ENCODE data around the gene LRRC37A3. TPM values are rescaled to one million over a fixed set of nuclear protein-coding genes. Genes with fewer than 3 reads are reported as not detected.
"Not testable (repeated sequence)": the region's sequence is repeated elsewhere in the genome, so short reads cannot be mapped to it uniquely, and the experiment has no call there.

The LRRC37A3 gene
- polyA plus RNA-seq, 1 of the 3 experiments (the other 2 are of a cell fraction) = 10.4 TPM

- Histone ChIP-seq H2AFZ (ENCODE audit: low read depth) (no peak overlapping the region), H3K9ac (no peak overlapping the region), H3K27me3 (ENCODE audit: insufficient read depth) (no peaks in the 10 kb centered on the region), H3K4me2 (no peak overlapping the region), H3K4me3 (ENCODE audit: low read depth in 2 of 2, low read length in 1 of 2) (no peak overlapping the region), H3K9me3 (no peaks in the 10 kb centered on the region), H3K79me2 (ENCODE audit: insufficient read depth) (no peaks in the 10 kb centered on the region), H3K27ac (ENCODE audit: low read depth in 2 of 2, low read length in 1 of 2) (no peak overlapping the region), H3K4me1 (ENCODE audit: control insufficient read depth in 1 of 2, insufficient read depth in 2 of 2, low read depth in 1 of 2, low read length in 1 of 2) (no peaks in the 10 kb centered on the region; a peak in 1 of 4 replicates), H3K9me2 (no peaks in the 10 kb centered on the region), H3K36me3 (replicated peaks in 1 of 2; ENCODE audit: control insufficient read depth in 1 of 2, insufficient read depth in 2 of 2, low read length in 1 of 2) (peaks cover 0 to 2% of the 10 kb centered on the region in 2 experiments), H4K20me1 (ENCODE audit: insufficient read depth) (no peaks in the 10 kb centered on the region), H3F3A (replicated peaks; ENCODE audit: insufficient read depth) (no peaks in the 10 kb centered on the region)
- POLR2A ChIA-PET = no interaction called here
- TF ChIP-seq RXRA (IDR thresholded peaks at IDR 0.05; ENCODE audit: borderline replicate concordance, low read depth) (no peak), TCF12 (IDR thresholded peaks at IDR 0.05) (no peak), RCOR1 (IDR thresholded peaks at IDR 0.05; ENCODE audit: low read length) (no peak), ELF1 (IDR thresholded peaks at IDR 0.05) (no peak), MXI1 (IDR thresholded peaks at IDR 0.05; ENCODE audit: low read depth, low read length) (no peak), JUND (IDR thresholded peaks at IDR 0.05) (no peak), NFIC (IDR thresholded peaks at IDR 0.05; ENCODE audit: borderline replicate concordance) (no peak)
- DNase-seq = no peak
- CTCF ChIA-PET = interaction anchor here (1.0 to 4.3 kb wide), 7 partner anchors 8 to 261 kb away, joined by 3 to 29 read pairs (median 3); partner anchors contain the start of gene LRRC37A3
Measured at GRCh38 chr17:64938290-64938689, 19.0 kb upstream of the LRRC37A3 start.

GRCh38 chr17:64936117-64936516 lies 16.8 kb upstream of the LRRC37A3 start:
- no peak overlapping the region for H3K27ac ChIP-seq (ENCODE audit: low read depth in 2 of 2, low read length in 1 of 2)
- no peaks in the 10 kb centered on the region for H3F3A ChIP-seq (replicated peaks; ENCODE audit: insufficient read depth)
- no peak overlapping the region for H3K9ac ChIP-seq
- H3K36me3 ChIP-seq (replicated peaks in 1 of 2; ENCODE audit: control insufficient read depth in 1 of 2, insufficient read depth in 2 of 2, low read length in 1 of 2) = no peaks in the 10 kb centered on the region
- no peaks in the 10 kb centered on the region for H3K9me3 ChIP-seq
- TF ChIP-seq GABPA (IDR thresholded peaks at IDR 0.05; ENCODE audit: low read depth) (no peak), CTCF (IDR thresholded peaks at IDR 0.05) (no peak), JUND (IDR thresholded peaks at IDR 0.05) (no peak), USF1 (IDR thresholded peaks at IDR 0.05; ENCODE audit: borderline replicate concordance, low read depth) (no peak), RFX5 (IDR thresholded peaks at IDR 0.05; ENCODE audit: low read length) (no peak), SIN3A (IDR thresholded peaks at IDR 0.05; ENCODE audit: borderline replicate concordance, low read depth, low read length) (no peak), PBX3 (IDR thresholded peaks at IDR 0.05) (no peak), CHD2 (IDR thresholded peaks at IDR 0.05; ENCODE audit: low read length, partially characterized antibody) (no peak), FOXM1 (IDR thresholded peaks at IDR 0.05; ENCODE audit: low read depth) (no peak), RAD21 (IDR thresholded peaks at IDR 0.05; ENCODE audit: low read length) (no peak), ZBTB33 (IDR thresholded peaks at IDR 0.05; ENCODE audit: borderline replicate concordance, low read depth) (no peak), RXRA (IDR thresholded peaks at IDR 0.05; ENCODE audit: borderline replicate concordance, low read depth) (no peak), POLR2AphosphoS5 (IDR thresholded peaks at IDR 0.05; ENCODE audit: low read depth, low read length) (no peak), YY1 (IDR thresholded peaks at IDR 0.05; ENCODE audit: low read depth) (no peak), TCF12 (IDR thresholded peaks at IDR 0.05) (no peak), EZH2phosphoT487 (IDR thresholded peaks at IDR 0.05; ENCODE audit: borderline replicate concordance, low read depth) (no peak), MXI1 (IDR thresholded peaks at IDR 0.05; ENCODE audit: low read depth, low read length) (no peak)
- 91% methylated on average over 10 of the region's 10 CpGs for WGBS (ENCODE audit: low lambda C conversion rate)
- no peaks in the 10 kb centered on the region for H3K27me3 ChIP-seq (ENCODE audit: insufficient read depth)
- H4K20me1 ChIP-seq (ENCODE audit: insufficient read depth) = no peaks in the 10 kb centered on the region
- H3K4me1 ChIP-seq (ENCODE audit: control insufficient read depth in 1 of 2, insufficient read depth in 2 of 2, low read depth in 1 of 2, low read length in 1 of 2) = no peaks in the 10 kb centered on the region; a peak in 1 of 4 replicates
- CTCF ChIA-PET = interaction anchor here (1.1 to 4.3 kb wide), 2 partner anchors 9 to 25 kb away, joined by 3 to 29 read pairs; no protein-coding TSS in a partner anchor
- H2AFZ ChIP-seq (ENCODE audit: low read depth) = no peak overlapping the region
- H3K4me2 ChIP-seq = no peak overlapping the region
- H3K4me3 ChIP-seq (ENCODE audit: low read depth in 2 of 2, low read length in 1 of 2) = no peak overlapping the region
- no peaks in the 10 kb centered on the region for H3K79me2 ChIP-seq (ENCODE audit: insufficient read depth)
- POLR2A ChIA-PET = no interaction called here
- no peaks in the 10 kb centered on the region for H3K9me2 ChIP-seq
- no peak for DNase-seq

GRCh38 chr17:64934284-64934778 lies 15.1 kb upstream of the LRRC37A3 start:
- H3K4me3 ChIP-seq (ENCODE audit: low read depth in 2 of 2, low read length in 1 of 2); H3K27me3 ChIP-seq (ENCODE audit: insufficient read depth); H3K9me2 ChIP-seq; POLR2A ChIA-PET; H3K27ac ChIP-seq (ENCODE audit: low read depth in 2 of 2, low read length in 1 of 2); H4K20me1 ChIP-seq (ENCODE audit: insufficient read depth); CTCF ChIA-PET; H2AFZ ChIP-seq (ENCODE audit: low read depth); H3K36me3 ChIP-seq (replicated peaks in 1 of 2; ENCODE audit: control insufficient read depth in 1 of 2, insufficient read depth in 2 of 2, low read length in 1 of 2); H3K4me2 ChIP-seq; H3K9ac ChIP-seq; H3F3A ChIP-seq (replicated peaks; ENCODE audit: insufficient read depth); H3K4me1 ChIP-seq (ENCODE audit: control insufficient read depth in 1 of 2, insufficient read depth in 2 of 2, low read depth in 1 of 2, low read length in 1 of 2); DNase-seq; H3K79me2 ChIP-seq (ENCODE audit: insufficient read depth); H3K9me3 ChIP-seq: not testable (repeated sequence)
- WGBS (ENCODE audit: low lambda C conversion rate) = 92% methylated on average over 4 of the region's 6 CpGs

All from SK-N-SH (cell line).